ENCODE results near the gene ARHGAP9.
"Not testable (repeated sequence)": the region's sequence is repeated elsewhere in the genome, so short reads cannot be mapped to it uniquely, and the experiment has no call there.

Gene ARHGAP9

DNA sequence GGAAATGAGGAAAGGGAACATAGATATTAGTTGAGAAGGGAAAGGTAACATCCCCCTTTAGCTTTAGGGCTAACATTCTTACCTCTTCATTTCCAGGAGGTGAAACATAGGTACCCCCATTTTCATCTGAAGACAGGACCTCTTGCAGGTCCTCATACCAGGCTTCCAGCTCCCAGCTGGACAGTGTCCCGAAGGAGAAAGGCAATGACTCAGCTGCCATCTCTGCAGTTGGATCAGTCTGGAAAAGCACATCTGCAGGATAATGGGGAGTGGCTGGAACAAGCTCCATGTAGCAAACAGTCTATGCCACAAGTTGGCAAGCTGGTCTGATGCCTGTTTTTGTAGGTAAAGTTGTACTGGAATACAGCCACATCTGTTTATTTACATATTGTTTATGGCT, 37.5 kb upstream of the ARHGAP9 start:
- no peak for DNase-seq (ENCODE audit: low read depth)

DNA sequence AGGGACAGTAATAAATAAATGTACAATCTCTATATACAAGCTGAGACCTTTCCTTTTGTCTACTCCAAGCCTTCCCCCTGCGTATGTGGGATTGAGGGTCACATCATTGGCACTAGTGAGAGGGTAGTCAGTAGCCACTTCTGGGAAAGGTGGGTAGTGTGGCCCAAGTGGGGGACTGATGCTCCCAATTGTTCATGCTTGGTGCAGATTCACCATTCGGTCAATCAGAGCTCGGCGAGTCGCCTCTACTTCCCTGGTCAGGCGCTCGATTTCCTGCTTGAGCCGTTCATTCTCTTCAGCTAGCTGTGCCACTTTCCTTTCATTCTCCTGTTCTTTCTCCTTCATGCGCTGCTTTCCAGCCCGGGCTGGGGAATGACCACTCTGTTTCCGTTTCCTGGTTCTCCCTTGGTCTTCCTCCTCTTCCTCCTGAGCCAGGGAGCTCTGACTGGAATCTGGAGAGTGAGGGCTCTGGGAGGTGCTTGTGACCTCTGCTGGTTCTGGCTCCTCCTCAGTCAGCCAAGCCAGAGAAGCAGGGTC, 37.0 kb upstream of the ARHGAP9 start:
- no peak for DNase-seq (ENCODE audit: low read depth)

DNA sequence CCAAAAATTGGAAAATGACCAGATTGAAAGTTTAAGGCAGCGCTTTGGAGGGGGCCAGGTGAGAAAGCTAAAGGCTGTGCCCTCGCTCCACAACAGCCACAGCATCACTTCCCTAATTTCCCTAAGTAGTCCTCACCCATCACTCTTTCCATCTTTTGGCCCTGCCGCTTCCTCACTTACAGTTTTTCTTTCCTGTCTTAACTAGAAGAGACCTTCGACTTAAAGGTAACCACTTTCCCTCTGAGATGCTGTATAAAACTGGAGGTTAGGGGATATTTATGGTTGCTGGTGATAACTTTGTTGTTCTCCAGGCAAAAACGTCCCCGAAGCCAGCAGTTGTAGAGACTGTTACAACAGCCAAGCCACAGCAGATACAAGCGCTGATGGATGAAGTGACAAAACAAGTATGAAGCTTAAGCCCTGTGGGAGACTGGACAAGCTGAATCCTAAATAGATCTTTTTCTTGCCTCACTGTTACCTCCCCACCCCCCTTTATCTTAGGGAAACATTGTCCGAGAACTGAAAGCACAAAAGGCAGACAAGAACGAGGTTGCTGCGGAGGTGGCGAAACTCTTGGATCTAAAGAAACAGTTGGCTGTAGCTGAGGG, 36.4 kb upstream of the ARHGAP9 start:
- DNase-seq (ENCODE audit: low read depth): no peak

DNA sequence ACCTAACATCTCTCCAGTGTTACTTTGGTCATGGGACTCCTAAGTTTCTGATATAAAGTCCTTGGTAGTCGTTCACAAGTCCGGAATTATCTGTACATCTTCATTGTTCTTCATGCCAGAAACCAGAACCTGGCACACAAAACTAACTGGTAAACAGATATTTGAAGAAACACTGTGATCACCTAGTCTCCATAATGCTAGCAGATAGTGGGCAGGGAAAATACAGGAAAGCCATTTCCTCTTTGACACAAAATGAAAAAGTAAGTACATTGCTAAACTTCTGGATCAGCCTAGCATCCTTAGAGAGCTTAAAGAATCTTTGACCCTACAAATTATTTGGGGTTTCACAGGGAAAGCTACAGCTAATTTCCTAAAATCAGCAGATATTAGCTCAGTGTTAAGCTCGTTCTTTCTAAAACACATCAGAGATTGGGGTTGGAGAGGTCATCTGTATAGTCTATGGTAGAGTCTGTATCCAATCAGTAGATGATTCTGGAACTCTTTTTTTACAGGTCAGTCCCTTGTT, 35.8 kb upstream of the ARHGAP9 start:
- DNase-seq (ENCODE audit: low read depth): no peak

DNA sequence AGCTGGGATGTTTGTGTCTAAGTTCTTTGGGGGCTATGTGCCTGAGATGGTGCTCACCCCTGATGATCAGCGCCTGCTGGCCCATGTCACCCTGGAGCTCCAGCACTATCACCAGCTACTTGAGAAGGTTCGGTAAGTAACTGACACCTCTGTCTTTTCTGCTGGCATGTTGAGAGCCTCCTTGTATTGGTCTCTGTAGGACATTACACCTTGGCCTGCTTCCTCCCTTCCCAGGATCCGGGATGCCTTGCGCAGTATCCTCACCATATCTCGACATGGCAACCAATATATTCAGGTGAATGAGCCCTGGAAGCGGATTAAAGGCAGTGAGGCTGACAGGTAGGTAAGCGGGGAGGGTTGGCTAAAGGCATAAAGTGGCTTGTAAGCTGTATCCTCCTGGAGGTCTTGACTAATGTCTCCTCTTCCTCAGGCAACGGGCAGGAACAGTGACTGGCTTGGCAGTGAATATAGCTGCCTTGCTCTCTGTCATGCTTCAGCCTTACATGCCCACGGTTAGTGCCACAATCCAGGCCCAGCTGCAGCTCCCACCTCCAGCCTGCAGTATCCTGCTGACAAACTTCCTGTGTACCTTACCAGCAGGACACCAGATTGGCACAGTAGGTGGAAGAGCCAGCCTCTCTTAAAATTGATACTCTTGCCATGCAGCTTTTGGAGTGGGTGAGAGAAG, 35.2 kb upstream of the ARHGAP9 start:
- no peak for DNase-seq (ENCODE audit: low read depth)

DNA sequence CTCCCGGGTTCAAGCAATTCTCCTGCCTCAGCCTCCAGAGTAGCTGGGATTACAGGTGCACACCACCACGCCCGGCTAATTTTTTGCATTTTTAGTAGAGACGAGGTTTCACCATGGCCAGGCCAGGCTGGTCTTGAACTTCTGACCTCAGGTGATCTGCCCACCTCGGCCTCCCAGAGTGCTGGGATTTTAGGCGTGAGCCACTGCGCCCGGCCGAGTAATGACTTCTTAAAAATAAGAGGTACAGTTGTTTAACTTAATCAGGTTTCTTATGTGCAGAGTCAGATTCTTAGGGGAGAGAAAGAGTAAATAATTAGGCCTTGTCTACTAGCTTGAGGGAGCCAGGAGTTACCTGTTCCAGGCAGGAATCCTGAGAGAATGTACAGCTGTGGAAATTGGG, 34.6 kb upstream of the ARHGAP9 start:
- DNase-seq (ENCODE audit: low read depth): not testable (repeated sequence)

DNA sequence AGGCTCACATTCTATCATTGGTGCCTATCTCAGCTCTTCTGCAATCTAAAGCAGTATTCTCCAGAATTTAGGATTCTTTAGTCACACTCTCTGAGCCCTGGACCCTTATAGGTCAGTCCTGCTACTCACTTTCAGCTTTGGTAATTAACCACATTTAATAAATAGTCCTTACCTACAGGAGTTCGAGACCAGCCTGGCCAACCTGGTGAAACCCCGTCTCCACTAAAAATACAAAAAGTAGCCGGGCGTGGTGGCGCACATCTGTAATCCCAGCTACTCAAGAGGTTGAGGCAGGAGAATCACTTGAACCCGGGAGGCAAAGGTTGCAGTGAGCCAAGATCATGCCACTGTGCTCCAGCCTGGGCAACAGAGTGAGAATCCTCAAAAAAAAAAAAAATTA, 34.0 kb upstream of the ARHGAP9 start:
- not testable (repeated sequence) for DNase-seq (ENCODE audit: low read depth)

DNA sequence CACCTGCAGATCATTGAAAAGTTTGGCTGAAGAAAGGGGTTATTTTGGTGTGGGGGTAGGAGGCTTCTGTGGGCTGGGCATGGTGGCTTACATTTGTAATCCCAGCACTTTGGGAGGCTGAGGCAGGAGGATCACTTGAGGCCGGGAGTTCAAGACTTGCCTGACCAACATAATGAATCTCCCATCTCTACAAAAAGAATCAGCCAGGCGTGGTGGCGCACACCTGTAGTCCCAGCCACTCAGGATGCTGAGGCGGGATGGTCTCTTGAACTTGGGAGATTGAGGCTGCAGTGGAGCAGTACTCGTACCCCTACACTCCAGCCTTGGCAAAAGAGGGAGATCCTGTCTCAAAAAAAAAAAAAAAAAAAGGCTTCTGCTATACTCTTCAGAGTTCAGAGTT, 33.6 kb upstream of the ARHGAP9 start:
- DNase-seq (ENCODE audit: low read depth): no peak

DNA sequence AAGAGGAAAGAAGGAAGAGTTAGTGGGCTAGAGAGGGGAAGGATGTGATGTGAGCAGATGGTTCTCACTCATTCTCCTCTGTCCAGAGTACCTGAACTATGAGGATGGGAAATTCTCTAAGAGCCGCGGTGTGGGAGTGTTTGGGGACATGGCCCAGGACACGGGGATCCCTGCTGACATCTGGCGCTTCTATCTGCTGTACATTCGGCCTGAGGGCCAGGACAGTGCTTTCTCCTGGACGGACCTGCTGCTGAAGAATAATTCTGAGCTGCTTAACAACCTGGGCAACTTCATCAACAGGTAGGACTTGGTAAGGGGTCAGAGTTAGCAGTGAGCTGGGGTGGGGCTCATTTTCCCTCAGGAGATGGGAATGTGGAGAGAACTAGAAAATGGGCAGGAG, 33.0 kb upstream of the ARHGAP9 start:
- no peak for DNase-seq (ENCODE audit: low read depth)

DNA sequence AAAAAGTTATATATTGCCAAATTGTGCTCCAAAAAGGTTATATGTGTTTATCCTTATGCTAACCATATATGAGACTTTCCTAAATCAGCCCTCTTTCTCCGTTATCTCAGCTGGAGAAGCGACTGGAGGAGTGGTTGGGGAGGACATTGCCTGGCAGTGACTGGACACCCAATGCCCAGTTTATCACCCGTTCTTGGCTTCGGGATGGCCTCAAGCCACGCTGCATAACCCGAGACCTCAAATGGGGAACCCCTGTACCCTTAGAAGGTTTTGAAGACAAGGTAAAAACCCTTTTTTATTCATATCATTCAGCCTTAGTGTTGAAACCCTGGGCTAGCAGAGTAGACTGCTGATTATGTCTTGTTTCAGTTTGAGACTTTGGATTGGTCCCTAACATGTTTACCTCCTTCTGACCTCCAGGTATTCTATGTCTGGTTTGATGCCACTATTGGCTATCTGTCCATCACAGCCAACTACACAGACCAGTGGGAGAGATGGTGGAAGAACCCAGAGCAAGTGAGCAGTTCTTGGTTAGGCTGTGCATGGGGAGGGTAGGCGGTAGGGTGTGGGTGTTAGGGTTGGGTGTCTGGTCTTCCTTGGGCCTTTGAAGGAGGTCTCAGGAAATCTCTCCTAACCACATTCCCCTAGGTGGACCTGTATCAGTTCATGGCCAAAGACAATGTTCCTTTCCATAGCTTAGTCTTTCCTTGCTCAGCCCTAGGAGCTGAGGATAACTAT, 32.1 kb upstream of the ARHGAP9 start:
- DNase-seq (ENCODE audit: low read depth): no peak

DNA sequence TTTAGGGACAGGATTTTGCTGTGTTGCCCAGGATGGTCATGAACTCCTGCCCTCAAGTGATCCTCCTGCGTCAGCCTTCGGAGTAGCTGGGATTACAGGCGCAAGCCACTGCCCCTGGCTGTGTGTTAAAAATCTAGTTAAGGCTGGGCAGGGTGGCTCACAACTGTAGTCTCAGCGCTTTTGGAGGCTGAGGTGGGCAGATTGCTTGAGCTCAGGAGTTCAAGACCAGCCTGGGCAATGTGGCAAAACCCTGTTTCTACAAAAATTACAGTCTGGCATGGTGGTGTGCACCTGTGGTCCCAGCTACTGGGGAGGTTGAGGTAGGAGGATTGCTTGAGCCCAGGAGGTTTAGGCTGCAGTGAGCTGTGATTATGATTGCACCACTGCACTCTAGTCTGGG, 31.5 kb upstream of the ARHGAP9 start:
- DNase-seq (ENCODE audit: low read depth): no peak

DNA sequence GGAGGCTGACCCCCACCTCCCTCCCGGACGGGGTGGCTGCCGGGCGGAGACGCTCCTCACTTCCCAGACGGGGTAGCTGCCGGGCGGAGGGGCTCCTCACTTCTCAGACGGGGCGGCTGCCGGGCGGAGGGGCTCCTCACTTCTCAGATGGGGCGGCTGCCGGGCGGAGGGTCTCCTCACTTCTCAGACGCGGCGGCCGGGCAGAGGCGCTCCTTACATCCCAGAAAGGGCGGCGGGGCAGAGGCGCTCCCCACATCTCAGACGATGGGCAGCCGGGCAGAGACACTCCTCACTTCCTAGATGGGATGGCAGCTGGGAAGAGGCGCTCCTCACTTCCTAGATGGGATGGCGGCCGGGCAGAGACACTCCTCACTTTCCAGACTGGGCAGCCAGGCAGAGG, 28.1 kb upstream of the ARHGAP9 start:
- not testable (repeated sequence) for DNase-seq (ENCODE audit: low read depth)

DNA sequence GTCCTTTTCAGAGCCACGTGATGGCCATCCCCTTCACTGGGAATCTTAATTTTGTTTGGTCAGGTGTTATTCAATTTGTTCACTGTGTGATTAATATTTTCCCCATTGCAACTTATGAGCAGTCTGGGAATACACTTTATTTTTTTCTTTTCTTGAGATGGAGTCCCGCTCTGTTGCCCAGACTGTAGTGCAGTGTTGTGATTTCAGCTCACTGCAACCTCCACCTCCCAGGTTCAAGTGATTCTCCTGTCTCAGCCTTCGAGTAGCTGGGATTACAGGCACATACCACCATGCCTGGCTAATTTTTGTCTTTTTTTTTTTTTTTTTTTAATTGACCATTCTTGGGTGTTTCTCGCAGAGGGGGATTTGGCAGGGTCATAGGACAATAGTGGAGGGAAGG, 26.9 kb upstream of the ARHGAP9 start:
- DNase-seq (ENCODE audit: low read depth): not testable (repeated sequence)

DNA sequence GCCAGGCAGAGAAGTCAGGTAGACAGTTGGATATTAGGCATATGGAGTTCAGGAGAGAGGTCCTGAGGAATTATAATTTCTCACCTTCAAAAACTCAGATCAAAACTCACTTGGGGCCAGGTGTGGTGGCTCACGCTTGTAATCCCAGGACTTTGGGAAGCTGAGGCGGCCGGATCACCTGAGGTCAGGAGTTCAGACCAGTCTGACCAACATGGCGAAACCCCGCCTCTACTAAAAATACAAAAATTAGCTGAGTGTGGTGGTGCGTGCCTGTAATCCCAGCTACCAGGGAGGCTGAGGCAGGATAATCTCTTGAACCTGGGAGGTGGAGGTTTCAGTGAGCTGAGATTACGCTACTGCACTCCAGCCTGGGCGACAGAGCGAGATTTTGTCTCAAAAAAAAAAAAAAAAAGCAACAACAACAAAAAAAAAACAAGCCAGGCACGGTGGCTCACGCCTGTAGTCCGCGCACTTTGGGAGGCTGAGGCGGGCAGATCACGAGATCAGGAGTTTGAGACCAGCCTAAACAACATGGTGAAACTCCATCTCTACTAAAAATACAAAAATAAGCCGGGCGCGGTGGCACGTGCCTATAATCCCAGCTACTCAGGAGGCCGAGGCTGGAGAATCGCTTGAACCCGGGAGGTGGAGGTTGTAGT, 22.8 kb upstream of the ARHGAP9 start:
- DNase-seq (ENCODE audit: low read depth): not testable (repeated sequence)

DNA sequence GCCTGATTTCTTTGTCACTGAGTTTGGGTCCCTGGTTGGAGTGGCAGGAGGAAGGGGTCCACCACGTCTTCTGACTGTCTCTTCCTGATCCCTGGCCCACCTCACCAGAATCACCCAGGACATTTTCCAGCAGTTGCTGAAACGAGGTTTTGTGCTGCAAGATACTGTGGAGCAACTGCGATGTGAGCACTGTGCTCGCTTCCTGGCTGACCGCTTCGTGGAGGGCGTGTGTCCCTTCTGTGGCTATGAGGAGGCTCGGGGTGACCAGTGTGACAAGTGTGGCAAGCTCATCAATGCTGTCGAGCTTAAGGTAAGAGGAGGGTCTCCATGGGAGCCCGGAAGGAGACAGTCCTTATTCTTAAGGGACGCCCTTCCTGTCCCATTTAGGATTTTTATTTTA, 20.5 kb upstream of the ARHGAP9 start:
- DNase-seq (ENCODE audit: low read depth): no peak

DNA sequence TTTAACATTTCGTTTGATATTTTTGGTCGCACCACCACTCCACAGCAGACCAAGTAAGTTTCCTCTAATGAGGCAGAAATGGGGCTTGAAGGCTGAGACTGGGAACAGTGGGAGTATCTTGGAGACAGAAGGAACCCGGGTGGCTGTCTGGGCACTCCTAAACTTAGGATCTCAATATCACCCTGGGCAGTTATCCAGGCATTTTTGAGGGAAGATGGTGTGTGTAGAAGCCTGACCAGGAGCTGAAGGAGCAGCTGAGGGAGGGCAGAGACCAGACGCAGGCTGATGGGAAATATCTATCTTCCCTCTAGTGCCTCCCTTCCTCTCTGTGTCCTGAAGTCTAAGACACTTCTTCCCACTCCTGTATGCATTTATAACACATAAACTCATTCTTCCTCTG, 18.9 kb upstream of the ARHGAP9 start:
- no peak for DNase-seq (ENCODE audit: low read depth)

DNA sequence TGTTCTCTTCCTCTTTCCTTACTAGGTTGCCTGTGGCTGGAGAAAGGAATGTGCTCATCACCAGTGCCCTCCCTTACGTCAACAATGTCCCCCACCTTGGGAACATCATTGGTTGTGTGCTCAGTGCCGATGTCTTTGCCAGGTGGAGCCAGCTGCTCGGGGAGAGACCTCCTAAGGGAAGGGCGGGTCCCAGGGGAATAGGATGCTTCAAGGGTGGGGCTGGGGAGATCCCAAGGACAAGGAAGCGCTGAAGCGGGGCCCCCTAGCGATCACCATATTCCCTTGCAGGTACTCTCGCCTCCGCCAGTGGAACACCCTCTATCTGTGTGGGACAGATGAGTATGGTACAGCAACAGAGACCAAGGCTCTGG, 18.5 kb upstream of the ARHGAP9 start:
- DNase-seq (ENCODE audit: low read depth): no peak

DNA sequence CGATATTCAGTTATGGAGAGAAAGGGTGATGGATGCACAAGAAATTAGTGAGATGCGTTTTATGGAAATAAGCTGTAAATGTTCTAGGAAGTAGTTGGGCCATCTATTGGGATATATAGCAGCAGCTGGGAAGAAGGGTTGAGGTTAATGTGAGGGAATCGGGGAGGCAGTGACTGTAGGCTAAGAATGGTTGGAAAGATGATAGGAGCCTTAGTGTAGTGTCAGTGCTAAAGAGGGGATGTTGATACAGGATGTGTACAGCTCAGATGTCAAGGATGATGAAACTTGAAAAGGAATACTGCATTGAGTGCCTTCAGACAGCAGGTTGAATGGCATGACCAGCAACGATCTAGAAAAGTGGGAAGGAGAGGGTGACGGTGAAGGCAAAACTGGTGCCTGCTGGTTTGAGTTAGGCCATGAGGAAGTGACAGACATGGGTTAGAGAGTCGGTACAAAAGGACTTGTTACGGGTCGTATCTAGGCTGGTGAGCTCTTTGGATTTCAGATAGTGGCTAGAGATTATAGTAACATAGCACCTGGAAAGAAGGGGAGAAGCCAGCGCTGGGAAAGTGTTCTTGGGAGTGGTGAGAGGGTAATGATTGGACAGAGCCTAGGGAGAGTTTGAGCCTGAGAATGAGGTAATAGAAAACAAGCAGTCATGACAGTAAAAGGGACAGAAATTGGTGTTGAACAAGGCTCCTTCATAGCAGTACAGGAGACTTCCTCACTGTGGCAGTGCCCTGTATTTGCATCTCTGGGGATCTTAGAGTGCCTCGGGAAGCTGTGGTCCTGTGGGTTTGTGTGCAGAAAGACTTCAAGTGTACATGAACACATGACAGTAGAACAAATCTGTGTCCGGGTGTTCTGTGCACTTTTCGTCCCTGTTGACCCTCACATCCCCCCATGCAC, 17.8 kb upstream of the ARHGAP9 start:
- no peak for DNase-seq (ENCODE audit: low read depth)

DNA sequence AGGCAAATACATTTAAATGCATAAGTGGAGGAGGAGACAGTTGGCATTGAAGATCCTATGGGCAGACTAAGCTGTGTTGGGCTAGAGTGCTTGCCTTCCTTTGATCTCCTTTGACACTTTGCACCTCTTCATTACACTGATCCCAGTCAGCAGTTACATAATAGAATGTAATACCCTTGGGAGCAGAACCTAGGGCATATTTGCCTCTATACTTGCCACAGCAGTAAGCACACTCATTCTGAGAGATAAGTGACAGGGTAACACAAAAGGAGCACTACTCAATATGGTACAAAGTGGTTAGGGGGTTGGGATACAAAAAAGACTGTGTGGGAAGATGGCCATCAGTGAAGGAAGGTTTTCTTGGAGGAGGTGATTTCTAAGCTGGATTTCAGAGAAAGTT, 17.2 kb upstream of the ARHGAP9 start:
- no peak for DNase-seq (ENCODE audit: low read depth)

DNA sequence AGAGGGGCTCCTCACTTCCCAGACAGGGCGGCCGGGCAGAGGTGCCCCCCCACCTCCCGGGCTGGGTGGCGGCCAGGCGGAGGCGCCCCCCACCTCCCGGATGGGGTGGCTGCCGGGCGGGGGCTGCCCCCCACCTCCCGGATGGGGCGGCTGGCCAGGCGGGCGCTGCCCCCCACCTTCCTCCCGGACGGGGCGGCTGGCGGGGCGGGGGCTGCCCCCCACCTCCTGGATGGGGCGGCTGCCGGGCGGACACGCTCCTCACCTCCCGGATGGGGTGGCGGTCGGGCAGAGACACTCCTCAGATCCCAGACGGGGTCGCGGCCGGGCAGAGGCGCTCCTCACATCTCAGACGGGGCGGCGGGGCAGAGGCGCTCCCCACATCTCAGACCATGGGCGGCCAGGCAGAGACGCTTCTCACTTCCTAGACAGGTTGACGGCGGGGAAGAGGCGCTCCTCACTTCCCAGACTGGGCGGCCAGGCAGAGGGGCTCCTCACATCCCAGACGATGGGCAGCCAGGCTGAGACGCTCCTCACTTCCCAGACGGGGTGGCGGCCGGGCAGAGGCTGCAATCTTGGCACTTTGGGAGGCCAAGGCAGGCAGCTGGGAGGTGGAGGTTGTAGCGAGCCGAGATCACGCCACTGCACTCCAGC, 15.5 kb upstream of the ARHGAP9 start:
- not testable (repeated sequence) for DNase-seq (ENCODE audit: low read depth)
